Measurements from ENCODE around the gene RNF181. TPM values are rescaled to one million over a fixed set of nuclear protein-coding genes. Genes with fewer than 3 reads are reported as not detected.

The RNF181 gene
- total RNA-seq, 1 experiment from 2014 or later = 78.5 TPM

GRCh38 chr2:85549826-85550225 is 45.7 kb upstream of the RNF181 start:
- peaks cover under 1% of the 10 kb centered on the region for H3K4me1 ChIP-seq (ENCODE audit: insufficient read depth, low read length, poor library complexity, severe bottlenecking)
- ChIA-PET CTCF (interaction anchor here (0.6 kb wide), 1 partner anchor 136 kb away, joined by 3 read pairs; no protein-coding TSS in a partner anchor), POLR2A (ENCODE audit: low non-redundant PET) (interaction anchor here (1.0 kb wide), 1 partner anchor 130 kb away, joined by 9 read pairs; no protein-coding TSS in a partner anchor)
- no peak for DNase-seq (ENCODE audit: low spot score)
- no peaks in the 10 kb centered on the region for H3K27me3 ChIP-seq (replicated peaks; ENCODE audit: insufficient read depth, low read depth, low read length, poor library complexity)
- H3K36me3 ChIP-seq (ENCODE audit: insufficient read depth, low read length, poor library complexity, severe bottlenecking) = peaks cover 64% of the 10 kb centered on the region
- no peak for TF ChIP-seq EZH2 (IDR thresholded peaks at IDR 0.05; ENCODE audit: borderline replicate concordance, low read depth, low read length, poor library complexity, severe bottlenecking)
- no peak for TF ChIP-seq CTCF (conservative IDR thresholded peaks at IDR 0.05; ENCODE audit: low read depth, low read length)
- peak overlapping the region; percentile 32 for H3K27ac ChIP-seq (ENCODE audit: low read depth, low read length, poor library complexity, severe bottlenecking)
- H3K4me3 ChIP-seq (ENCODE audit: low read depth, low read length, poor library complexity, severe bottlenecking) = no peak overlapping the region
- BruUV-seq (replicated peaks) = no TSS peak
- intact Hi-C loops (cut with micrococcal nuclease; ENCODE audit: unreplicated experiment) = loop anchor here (10.0 kb wide), 2 partner anchors 225 to 485 kb away; partner anchors contain the start of gene TGOLN2
- no peaks in the 10 kb centered on the region for H3K9me3 ChIP-seq (ENCODE audit: low read depth, low read length, poor library complexity, severe bottlenecking)

GRCh38 chr2:85550486-85550885 is 45.1 kb upstream of the RNF181 start:
- no peak overlapping the region for H3K27ac ChIP-seq (ENCODE audit: low read depth, low read length, poor library complexity, severe bottlenecking)
- H3K4me1 ChIP-seq (ENCODE audit: insufficient read depth, low read length, poor library complexity, severe bottlenecking) = no peaks in the 10 kb centered on the region
- BruUV-seq (replicated peaks) = no TSS peak
- H3K27me3 ChIP-seq (replicated peaks; ENCODE audit: insufficient read depth, low read depth, low read length, poor library complexity) = no peaks in the 10 kb centered on the region
- intact Hi-C loops (cut with micrococcal nuclease; ENCODE audit: unreplicated experiment) = loop anchor here (10.0 kb wide), 1 partner anchor 486 kb away; no protein-coding TSS in a partner anchor
- POLR2A ChIA-PET (ENCODE audit: low non-redundant PET) = no interaction called here
- H3K36me3 ChIP-seq (ENCODE audit: insufficient read depth, low read length, poor library complexity, severe bottlenecking) = peaks cover 63% of the 10 kb centered on the region
- CTCF ChIA-PET = interaction anchor here (0.6 to 2.3 kb wide), 2 partner anchors 14 to 130 kb away, joined by 7 to 28 read pairs; partner anchors contain the start of gene SH2D6
- TF ChIP-seq CTCF (conservative IDR thresholded peaks at IDR 0.05; ENCODE audit: low read depth, low read length) (no peak), EZH2 (IDR thresholded peaks at IDR 0.05; ENCODE audit: borderline replicate concordance, low read depth, low read length, poor library complexity, severe bottlenecking) (no peak)
- DNase-seq (ENCODE audit: low spot score) = no peak
- no peaks in the 10 kb centered on the region for H3K9me3 ChIP-seq (ENCODE audit: low read depth, low read length, poor library complexity, severe bottlenecking)
- H3K4me3 ChIP-seq (ENCODE audit: low read depth, low read length, poor library complexity, severe bottlenecking) = no peak overlapping the region

GRCh38 chr2:85551698-85552678 is 43.6 kb upstream of the RNF181 start:
- Histone ChIP-seq H3K4me3 (ENCODE audit: low read depth, low read length, poor library complexity, severe bottlenecking) (no peak overlapping the region), H3K27me3 (replicated peaks; ENCODE audit: insufficient read depth, low read depth, low read length, poor library complexity) (no peaks in the 10 kb centered on the region), H3K27ac (ENCODE audit: low read depth, low read length, poor library complexity, severe bottlenecking) (no peak overlapping the region), H3K36me3 (ENCODE audit: insufficient read depth, low read length, poor library complexity, severe bottlenecking) (peaks cover 62% of the 10 kb centered on the region), H3K9me3 (ENCODE audit: low read depth, low read length, poor library complexity, severe bottlenecking) (no peaks in the 10 kb centered on the region), H3K4me1 (ENCODE audit: insufficient read depth, low read length, poor library complexity, severe bottlenecking) (no peaks in the 10 kb centered on the region)
- intact Hi-C loops (cut with micrococcal nuclease; ENCODE audit: unreplicated experiment) = loop anchor here (1.0 to 10.0 kb wide), 3 partner anchors 132 to 487 kb away; no protein-coding TSS in a partner anchor
- CTCF ChIA-PET = interaction anchor here (0.6 to 2.3 kb wide), 7 partner anchors 9 to 251 kb away, joined by 3 to 28 read pairs (median 4); partner anchors contain the start of genes GGCX, MAT2A and SH2D6
- BruUV-seq (replicated peaks) = no TSS peak
- TF ChIP-seq EZH2 (IDR thresholded peaks at IDR 0.05; ENCODE audit: borderline replicate concordance, low read depth, low read length, poor library complexity, severe bottlenecking) (no peak), CTCF (conservative IDR thresholded peaks at IDR 0.05; ENCODE audit: low read depth, low read length) (peak; percentile 90)
- POLR2A ChIA-PET (ENCODE audit: low non-redundant PET) = interaction anchor here (0.6 to 0.9 kb wide), 2 partner anchors 13 to 96 kb away, joined by 4 to 5 read pairs; partner anchors contain the start of gene MAT2A
- peak; percentile 83 for DNase-seq (ENCODE audit: low spot score)
